Forelimb muscle (tissue), 1 donor: Measurements from ENCODE around the gene CENPW. TPM values are rescaled to one million over a fixed set of nuclear protein-coding genes. Genes with fewer than 3 reads are reported as not detected.

Experiments used
- DNase-seq: peaks from one replicate; pipeline ENCODE4 v3.0.0-alpha.2; 2013; ENCODE audit warnings: low read depth
- polyA plus RNA-seq: library from polyadenylated mRNA; unstranded; fragments of 120-200 nt; gene quantifications from one replicate; pipeline ENCODE4 v1.2.1, GENCODE V29; 2013; ENCODE audit not compliant: insufficient read length

CENPW gene
- polyA plus RNA-seq: 8.7 TPM

- DNase-seq: no peak
Observed at GRCh38 chr6:126339796-126340609, at the start of gene CENPW. CENPW (plus strand) TSS chr6:126340115; CDS start chr6:126340274, 159 bp downstream.

- DNase-seq: no peak
Observed at GRCh38 chr6:126293891-126294524, 45.9 kb upstream of the CENPW start.

GRCh38 chr6:126300126-126300525 is 39.8 kb upstream of the CENPW start:
- DNase-seq: no peak

- no peak for DNase-seq
Observed at GRCh38 chr6:126300735-126301134, 39.2 kb upstream of the CENPW start.

GRCh38 chr6:126302191-126302590 is 37.7 kb upstream of the CENPW start:
- no peak for DNase-seq

GRCh38 chr6:126307849-126308248 is 32.1 kb upstream of the CENPW start:
- peak; percentile 79 for DNase-seq

GRCh38 chr6:126308362-126308761 is 31.6 kb upstream of the CENPW start:
- DNase-seq: peak; percentile 65

- no peak for DNase-seq
Observed at GRCh38 chr6:126312013-126312665, 27.8 kb upstream of the CENPW start.

GRCh38 chr6:126313941-126314340 is 26.0 kb upstream of the CENPW start:
- DNase-seq: no peak

GRCh38 chr6:126318797-126319196 is 21.1 kb upstream of the CENPW start:
- DNase-seq: no peak

GRCh38 chr6:126333729-126334128 is 6.2 kb upstream of the CENPW start:
- no peak for DNase-seq

- no peak for DNase-seq
Observed at GRCh38 chr6:126335210-126335609, 4.7 kb upstream of the CENPW start.

GRCh38 chr6:126337323-126337722 is 2.6 kb upstream of the CENPW start:
- no peak for DNase-seq

- no peak for DNase-seq
Observed at GRCh38 chr6:126341126-126341525, 1.2 kb downstream of the CENPW start.

- DNase-seq: no peak
Observed at GRCh38 chr6:126344181-126344580, 4.3 kb downstream of the CENPW start.

- no peak for DNase-seq
Observed at GRCh38 chr6:126351960-126352359, 12.0 kb downstream of the CENPW start.

- no peak for DNase-seq
Observed at GRCh38 chr6:126352514-126352913, 12.6 kb downstream of the CENPW start.

GRCh38 chr6:126356526-126356925 is 16.6 kb downstream of the CENPW start:
- no peak for DNase-seq

GRCh38 chr6:126359936-126360537 is 20.1 kb downstream of the CENPW start:
- DNase-seq: no peak

- DNase-seq: no peak
Observed at GRCh38 chr6:126361832-126362440, 22.0 kb downstream of the CENPW start.

- no peak for DNase-seq
Observed at GRCh38 chr6:126367849-126368248, 27.9 kb downstream of the CENPW start.

GRCh38 chr6:126372626-126373025 is 32.7 kb downstream of the CENPW start:
- no peak for DNase-seq
